IMR-90 (cell line): ENCODE data around the gene BCLAF1. TPM values are rescaled to one million over a fixed set of nuclear protein-coding genes. Genes with fewer than 3 reads are reported as not detected.
"Not testable (repeated sequence)": the region's sequence is repeated elsewhere in the genome, so short reads cannot be mapped to it uniquely, and the experiment has no call there.

Experiments used
- ATAC-seq: fragments of 200-7000 bp; cut with Tn5 transposase; 2 replicates; pipeline ENCODE4 v1.9.1; 2020; ENCODE audit warnings: low read depth, mild to moderate bottlenecking, moderate library complexity
- BruUV-seq: library from RNA; stranded (reverse); fragments of 400-500 nt; replicated peaks from 2 replicates; lab custom pipeline; 2021; lab: Mats Ljungman, UMichigan
- CTCF ChIA-PET: fragments of 300-600 bp; formaldehyde crosslinking; extraction: SDS; loops from one replicate; lab custom pipeline; 2021; ENCODE audit warnings: antibody characterized with exemption; lab: Yijun Ruan, JAX
- POLR2A ChIA-PET: fragments of 300-600 bp; sonication (Branson Sonifier 250); formaldehyde crosslinking; loops from one replicate; lab custom pipeline; 2022; ENCODE audit warnings: antibody characterized with exemption; ENCODE audit not compliant: unreplicated experiment; lab: Charles Lee
- DNase-seq: peaks from one replicate; pipeline ENCODE4 v3.0.0; 2013
- H2AFZ ChIP-seq: replicated peaks from 2 replicates; pipeline ENCODE3; 2013; ENCODE audit warnings: low read length, mild to moderate bottlenecking; ENCODE audit not compliant: poor library complexity
- H2AK5ac ChIP-seq: 2 replicates; pipeline ENCODE4 v1.6.1; 2013; ENCODE audit warnings: low read depth, low read length, inconsistent platforms
- H2AK9ac ChIP-seq: replicated peaks from 2 replicates; pipeline ENCODE3; 2013; ENCODE audit warnings: mild to moderate bottlenecking, low read depth, low read length, moderate library complexity; ENCODE audit not compliant: poor library complexity
- H2BK120ac ChIP-seq: 2 replicates; pipeline ENCODE4 v1.6.1; 2013; ENCODE audit warnings: low read depth, low read length, inconsistent platforms
- H2BK15ac ChIP-seq: 3 replicates; pipeline ENCODE4 v1.6.1; 2013; ENCODE audit warnings: low read depth, low read length, inconsistent platforms
- H2BK20ac ChIP-seq: 2 replicates; pipeline ENCODE4 v1.6.1; 2013; ENCODE audit warnings: low read depth, mild to moderate bottlenecking, inconsistent platforms, low read length, moderate library complexity
- H2BK5ac ChIP-seq: 2 replicates; pipeline ENCODE4 v1.6.1; 2013; ENCODE audit warnings: mild to moderate bottlenecking, low read depth, low read length, inconsistent platforms; ENCODE audit not compliant: poor library complexity, severe bottlenecking
- H3K14ac ChIP-seq: replicated peaks from 2 replicates; pipeline ENCODE4 v1.6.1; 2013; ENCODE audit warnings: low read depth, low read length, inconsistent platforms
- H3K18ac ChIP-seq: 2 replicates; pipeline ENCODE4 v1.6.1; 2013; ENCODE audit warnings: low read depth, low read length, control low read depth
- H3K23ac ChIP-seq: 2 replicates; pipeline ENCODE4 v1.6.1; 2013; ENCODE audit warnings: low read depth, low read length, inconsistent platforms
- H3K27ac ChIP-seq: 2 replicates; pipeline ENCODE4 v1.5.1; 2013; ENCODE audit warnings: mild to moderate bottlenecking, control low read depth, low read length; ENCODE audit not compliant: insufficient read depth
- H3K27me3 ChIP-seq: 2 replicates; pipeline ENCODE4 v1.6.1; 2013; ENCODE audit warnings: low read length; ENCODE audit not compliant: control insufficient read depth, insufficient read depth
- H3K36me3 ChIP-seq: 2 replicates; pipeline ENCODE4 v1.6.1; 2013; ENCODE audit warnings: low read length, mixed read lengths; ENCODE audit not compliant: control insufficient read depth, insufficient read depth
- H3K4ac ChIP-seq: 2 replicates; pipeline ENCODE4 v1.6.1; 2013; ENCODE audit warnings: low read depth, low read length, inconsistent platforms
- H3K4me1 ChIP-seq: 2 replicates; pipeline ENCODE4 v1.6.1; 2013; ENCODE audit warnings: low read length, mixed read lengths; ENCODE audit not compliant: control insufficient read depth, insufficient read depth
- H3K4me2 ChIP-seq: 2 replicates; pipeline ENCODE4 v1.6.1; 2013; ENCODE audit warnings: low read depth, mild to moderate bottlenecking, control low read depth, low read length, moderate library complexity
- H3K4me3 ChIP-seq: 2 replicates; pipeline ENCODE4 v1.5.1; 2013; ENCODE audit warnings: low read depth, mild to moderate bottlenecking, control low read depth, low read length, moderate library complexity; ENCODE audit not compliant: insufficient read depth
- H3K56ac ChIP-seq: 2 replicates; pipeline ENCODE4 v1.6.1; 2013; ENCODE audit warnings: low read length, inconsistent platforms; ENCODE audit not compliant: insufficient read depth; ENCODE audit errors: extremely low read depth
- H3K79me1 ChIP-seq, 2 experiments: 2 replicates each; pipeline ENCODE4 v1.6.1; 2013; ENCODE audit warnings: low read length in 2 of 2, inconsistent platforms in 1 of 2, low read depth in 1 of 2
- H3K9ac ChIP-seq: 2 replicates; pipeline ENCODE4 v1.6.1; 2013; ENCODE audit warnings: low read depth, low read length, control low read depth
- H3K9me1 ChIP-seq: 2 replicates; pipeline ENCODE4 v1.6.1; 2013; ENCODE audit warnings: low read length, inconsistent platforms; ENCODE audit not compliant: insufficient read depth
- H3K9me3 ChIP-seq: 2 replicates; pipeline ENCODE4 v1.6.1; 2013; ENCODE audit warnings: low read length; ENCODE audit not compliant: control insufficient read depth, insufficient read depth
- H4K20me1 ChIP-seq: 2 replicates; pipeline ENCODE4 v1.6.1; 2013; ENCODE audit warnings: low read length, inconsistent platforms; ENCODE audit not compliant: insufficient read depth
- H4K5ac ChIP-seq: 2 replicates; pipeline ENCODE4 v1.6.1; 2013; ENCODE audit warnings: mild to moderate bottlenecking, low read depth, low read length, control low read depth
- H4K8ac ChIP-seq, 2 experiments: 2 replicates each; pipeline ENCODE4 v1.6.1; 2013; ENCODE audit warnings: low read depth in 2 of 2, low read length in 2 of 2, control low read depth in 1 of 2, inconsistent platforms in 1 of 2
- H4K91ac ChIP-seq: 2 replicates; pipeline ENCODE4 v1.6.1; 2013; ENCODE audit warnings: low read depth, low read length, inconsistent platforms; ENCODE audit not compliant: insufficient read depth
- WGBS, 2 experiments: methylation state at CpG; one replicate each; pipeline versions ENCODE4 v1.1.5 to v1.1.7; 2013; ENCODE audit warnings: missing lambda C conversion rate in 2 of 2; ENCODE audit not compliant: insufficient read length in 1 of 2; ENCODE audit errors: extremely low coverage in 2 of 2; 5-methylcytosine and 5-hydroxymethylcytosine counted together
- dilution Hi-C: fragments of 300-500 bp; cut with HindIII; formaldehyde crosslinking; loops from one replicate; pipeline ENCODE4 v1.14.3; 2018; ENCODE audit warnings: low sequenced_read_pairs; ENCODE audit not compliant: unreplicated experiment
- in situ Hi-C: fragments of 300-500 bp; cut with MboI; formaldehyde crosslinking; loops from 3 replicates; pipeline ENCODE4 v1.14.3; 2019; ENCODE audit warnings: low sequenced_read_pairs, inconsistent platforms, mixed read lengths
- intact Hi-C: fragments of 100-400 bp; cut with micrococcal nuclease; formaldehyde crosslinking; loops from 2 replicates; pipeline ENCODE4 v1.10.0; 2022
- polyA plus RNA-seq, 3 experiments: library from polyadenylated mRNA; depleted of rRNA; stranded (reverse); fragments of >200 nt; gene quantifications; 2 replicates each; pipeline ENCODE4 v1.2.3, GENCODE V29; 2012; ENCODE audit warnings: low replicate concordance in 1 of 3
- total RNA-seq: library from RNA; depleted of rRNA; stranded (reverse); fragments of >200 nt; gene quantifications from 2 replicates; pipeline ENCODE4 v1.2.3, GENCODE V29; 2012

BCLAF1 gene
- total and polyA plus RNA-seq, 2 of the 4 experiments (the other 2 are of a cell fraction) = 34.0 to 141 TPM

DNA sequence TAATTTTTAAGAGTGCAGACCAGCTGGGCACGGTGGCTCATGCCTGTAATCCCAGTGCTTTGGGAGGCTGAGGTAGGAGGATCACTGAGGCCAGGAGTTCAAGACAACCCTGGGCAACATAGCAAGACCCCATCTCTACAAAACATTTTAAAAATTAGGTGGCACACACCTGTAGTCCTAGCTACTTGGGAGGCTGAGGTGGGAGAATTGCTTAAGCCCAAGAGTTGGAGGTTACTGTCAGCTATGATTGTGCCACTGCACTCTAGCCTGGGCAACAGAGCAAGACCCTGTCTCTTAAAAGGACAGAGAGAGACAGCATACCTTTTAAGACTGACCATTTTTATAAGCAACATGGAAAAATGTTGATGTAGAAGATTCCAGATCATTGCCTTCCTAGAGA, 18.8 kb upstream of the BCLAF1 start:
- POLR2A ChIA-PET, H3K36me3 ChIP-seq, intact Hi-C loops, H2AK9ac ChIP-seq, H3K27ac ChIP-seq, BruUV-seq, H2AK5ac ChIP-seq, in situ Hi-C loops, H3K4me1 ChIP-seq, H3K23ac ChIP-seq, H2AFZ ChIP-seq, H2BK5ac ChIP-seq, H4K20me1 ChIP-seq, H3K4me3 ChIP-seq, H3K9me1 ChIP-seq, H3K9me3 ChIP-seq, H3K56ac ChIP-seq, DNase-seq, H3K18ac ChIP-seq, H3K79me1 ChIP-seq, ATAC-seq, H2BK120ac ChIP-seq, dilution Hi-C loops, H4K5ac ChIP-seq, H3K4ac ChIP-seq, H2BK20ac ChIP-seq, H2BK15ac ChIP-seq, H4K91ac ChIP-seq, H3K4me2 ChIP-seq, H4K8ac ChIP-seq, H3K14ac ChIP-seq, H3K9ac ChIP-seq: not testable (repeated sequence)
- peaks cover 12% of the 10 kb centered on the region for H3K27me3 ChIP-seq
- CTCF ChIA-PET = interaction anchor here (1.6 kb wide), 1 partner anchor 10 kb away, joined by 3 read pairs; no protein-coding TSS in a partner anchor
- no CpG with 5 or more reads among the region's 1 CpG for WGBS, 2 experiments
